Caco-2 (cell line): ENCODE measurements around the gene NUB1. TPM values are rescaled to one million over a fixed set of nuclear protein-coding genes. Genes with fewer than 3 reads are reported as not detected.
A peak's percentile ranks its signal among the peaks of the same experiment; 100 is the strongest.

Experiments
- BruUV-seq: library from RNA; stranded (reverse); fragments of 400-500 nt; replicated peaks from 2 replicates; lab custom pipeline; 2021; lab: Mats Ljungman, UMichigan
- CTCF ChIA-PET: fragments of 300-600 bp; sonication (Branson Sonifier 250); formaldehyde crosslinking; loops from one replicate; lab custom pipeline; 2022; ENCODE audit warnings: antibody characterized with exemption; lab: Charles Lee
- POLR2A ChIA-PET: fragments of 300-600 bp; sonication (Branson Sonifier 250); formaldehyde crosslinking; loops from one replicate; lab custom pipeline; 2022; ENCODE audit warnings: antibody characterized with exemption; lab: Charles Lee
- DNase-seq, 2 experiments: peaks; one replicate each; pipeline versions ENCODE4 v3.0.0 to v3.0.0-alpha.2; 2020 to 2022
- H3K27me3 ChIP-seq: replicated peaks from 2 replicates; pipeline ENCODE4 v1.6.0; 2011; ENCODE audit warnings: low read length; ENCODE audit not compliant: control insufficient read depth, insufficient read depth
- H3K36me3 ChIP-seq: 2 replicates; pipeline ENCODE4 v1.5.1; 2011; ENCODE audit warnings: low read length; ENCODE audit not compliant: control insufficient read depth, insufficient read depth
- H3K4me1 ChIP-seq: fragments of 250-450 bp; sonication (Bioruptor Pico); 2 replicates; pipeline ENCODE4 v1.5.1; 2020; ENCODE audit warnings: mild to moderate bottlenecking
- H3K4me3 ChIP-seq: 2 replicates; pipeline ENCODE4 v1.5.1; 2011; ENCODE audit warnings: low read depth, mild to moderate bottlenecking, control low read depth, low read length
- H3K9me3 ChIP-seq: fragments of 250-450 bp; sonication (Bioruptor Pico); 2 replicates; pipeline ENCODE4 v1.5.1; 2020; ENCODE audit warnings: mild to moderate bottlenecking, moderate library complexity
- H3K27ac Mint-ChIP-seq: one replicate; pipeline ENCODE4 v1.8.0; 2022; ENCODE audit warnings: mixed read lengths; ENCODE audit not compliant: unreplicated experiment
- H3K27me3 Mint-ChIP-seq: one replicate; pipeline ENCODE4 v1.8.0; 2022; ENCODE audit warnings: mixed read lengths; ENCODE audit not compliant: insufficient read depth, unreplicated experiment
- H3K36me3 Mint-ChIP-seq: one replicate; pipeline ENCODE4 v1.8.0; 2022; ENCODE audit warnings: mild to moderate bottlenecking, mixed read lengths; ENCODE audit not compliant: insufficient read depth, unreplicated experiment
- H3K4me1 Mint-ChIP-seq: one replicate; pipeline ENCODE4 v1.8.0; 2022; ENCODE audit warnings: low read depth, mixed read lengths; ENCODE audit not compliant: unreplicated experiment
- H3K4me3 Mint-ChIP-seq: one replicate; pipeline ENCODE4 v1.8.0; 2022; ENCODE audit warnings: mild to moderate bottlenecking, moderate library complexity, mixed read lengths; ENCODE audit not compliant: unreplicated experiment
- H3K9me3 Mint-ChIP-seq: one replicate; pipeline ENCODE4 v1.8.0; 2022; ENCODE audit warnings: mixed read lengths; ENCODE audit not compliant: unreplicated experiment
- CTCF ChIP-seq, 2 experiments: fragments of 200-600 bp in 1 of 2; IDR thresholded peaks; 1 replicate in 1 of 2; 2 replicates in 1 of 2; pipeline versions ENCODE4 v1.5.1 to v1.8.0; 2011 to 2022; ENCODE audit warnings: antibody characterized with exemption in 1 of 2, control low read depth in 1 of 2, inconsistent platforms in 1 of 2, low read depth in 1 of 2, low read length in 1 of 2, mild to moderate bottlenecking in 1 of 2, moderate library complexity in 1 of 2; ENCODE audit not compliant: insufficient read depth in 1 of 2, severe bottlenecking in 1 of 2, unreplicated experiment in 1 of 2
- intact Hi-C: fragments of 100-400 bp; cut with micrococcal nuclease; formaldehyde crosslinking; loops from one replicate; pipeline ENCODE4 v1.10.0; 2022; ENCODE audit not compliant: unreplicated experiment
- total RNA-seq: library from RNA; stranded (reverse); gene quantifications from 2 replicates; pipeline ENCODE4 v1.2.3, GENCODE V29; 2022

Gene NUB1
- total RNA-seq, 1 experiment from 2014 or later: 51.6 TPM

- Histone ChIP-seq H3K4me3 (peak overlapping the region; percentile 54), H3K9me3 (no peaks in the 10 kb centered on the region), H3K27me3 (no peaks in the 10 kb centered on the region), H3K36me3 (no peaks in the 10 kb centered on the region), H3K4me1 (no peaks in the 10 kb centered on the region)
- peak in 1 of 2 experiments; percentile 29 for DNase-seq
- H3K27ac Mint-ChIP-seq: no peak overlapping the region
- TF ChIP-seq CTCF (IDR thresholded peaks at IDR 0.05; ENCODE audit: insufficient read depth in 1 of 2, low read depth in 1 of 2, low read length in 1 of 2, severe bottlenecking in 1 of 2, unreplicated experiment in 1 of 2): no peak
- ChIA-PET POLR2A (no interaction called here), CTCF (no interaction called here)
- H3K9me3 Mint-ChIP-seq: no peaks in the 10 kb centered on the region
- peaks cover 3% of the 10 kb centered on the region for H3K27me3 Mint-ChIP-seq
- intact Hi-C loops: loop anchor here (2.0 kb wide), 2 partner anchors 42 to 48 kb away; no protein-coding TSS in a partner anchor
- peak overlapping the region; percentile 60 for H3K4me3 Mint-ChIP-seq
- H3K4me1 Mint-ChIP-seq: no peaks in the 10 kb centered on the region
- BruUV-seq: no TSS peak
- H3K36me3 Mint-ChIP-seq: no peaks in the 10 kb centered on the region
Measured at GRCh38 chr7:151410405-151411390, 69.1 kb downstream of the NUB1 start.

GRCh38 chr7:151411551-151411950 lies 69.9 kb downstream of the NUB1 start:
- H3K36me3 ChIP-seq: no peaks in the 10 kb centered on the region
- DNase-seq: no peak
- CTCF ChIA-PET: no interaction called here
- intact Hi-C loops: loop anchor here (2.0 kb wide), 2 partner anchors 43 to 47 kb away; no protein-coding TSS in a partner anchor
- H3K36me3 Mint-ChIP-seq: no peaks in the 10 kb centered on the region
- peak in 1 of 2 experiments; percentile 6 for TF ChIP-seq CTCF (IDR thresholded peaks at IDR 0.05; ENCODE audit: insufficient read depth in 1 of 2, low read depth in 1 of 2, low read length in 1 of 2, severe bottlenecking in 1 of 2, unreplicated experiment in 1 of 2)
- no peak overlapping the region for H3K4me3 ChIP-seq
- H3K27ac Mint-ChIP-seq: no peak overlapping the region
- no peaks in the 10 kb centered on the region for H3K27me3 ChIP-seq
- H3K9me3 Mint-ChIP-seq: no peaks in the 10 kb centered on the region
- no peak overlapping the region for H3K4me3 Mint-ChIP-seq
- no peaks in the 10 kb centered on the region for H3K9me3 ChIP-seq
- H3K4me1 Mint-ChIP-seq: no peaks in the 10 kb centered on the region
- H3K4me1 ChIP-seq: no peaks in the 10 kb centered on the region
- BruUV-seq: no TSS peak
- H3K27me3 Mint-ChIP-seq: peaks cover 3% of the 10 kb centered on the region
- POLR2A ChIA-PET: no interaction called here

- Mint-ChIP-seq H3K27me3 (peaks cover 3% of the 10 kb centered on the region), H3K36me3 (no peaks in the 10 kb centered on the region), H3K9me3 (no peaks in the 10 kb centered on the region), H3K4me1 (no peaks in the 10 kb centered on the region), H3K27ac (no peak overlapping the region), H3K4me3 (no peak overlapping the region)
- POLR2A ChIA-PET: no interaction called here
- TF ChIP-seq CTCF (IDR thresholded peaks at IDR 0.05; ENCODE audit: insufficient read depth in 1 of 2, low read depth in 1 of 2, low read length in 1 of 2, severe bottlenecking in 1 of 2, unreplicated experiment in 1 of 2): no peak
- CTCF ChIA-PET: no interaction called here
- Histone ChIP-seq H3K36me3 (no peaks in the 10 kb centered on the region), H3K4me3 (no peak overlapping the region), H3K27me3 (no peaks in the 10 kb centered on the region), H3K4me1 (no peaks in the 10 kb centered on the region), H3K9me3 (no peaks in the 10 kb centered on the region)
- no TSS peak for BruUV-seq
- intact Hi-C loops: no loop called here
- no peak for DNase-seq
Measured at GRCh38 chr7:151412318-151412717, 70.7 kb downstream of the NUB1 start.
